ENCODE data around the gene NOX1.

DNA sequence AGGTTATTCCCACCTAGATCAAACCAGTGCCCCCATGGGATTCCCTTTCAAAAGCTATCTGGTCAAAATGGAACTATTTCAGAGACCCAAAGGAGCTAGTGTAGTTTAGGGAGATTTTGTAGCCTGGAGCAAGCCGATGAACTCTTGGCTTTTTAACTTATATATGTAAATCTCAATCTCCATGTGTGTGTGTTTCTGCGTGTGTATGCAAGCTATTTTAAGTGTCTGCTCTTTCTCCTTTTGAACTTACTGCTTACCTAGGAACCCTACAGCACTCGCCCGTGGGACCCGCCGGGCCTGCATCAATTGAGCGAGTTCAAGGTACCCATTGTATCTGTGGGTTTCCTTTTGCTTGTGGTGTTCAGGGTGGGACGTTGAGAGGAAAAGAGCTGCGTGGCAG, 43.6 kb downstream of the NOX1 start:
- no peak for TF ChIP-seq CTCF (IDR thresholded peaks at IDR 0.05)
- TF ChIP-seq POLR2A (IDR thresholded peaks at IDR 0.05), result no peak
- TF ChIP-seq POLR2AphosphoS5 (IDR thresholded peaks at IDR 0.05), result no peak
